Panc1 (cell line): ENCODE data around the gene ALLC.

ENCODE experiments used
- POLR2AphosphoS5 ChIP-seq: IDR thresholded peaks from 2 replicates; pipeline ENCODE4 v1.6.1; 2012; ENCODE audit warnings: mild to moderate bottlenecking, low read depth, low read length, moderate library complexity
- SIN3A ChIP-seq: IDR thresholded peaks from 2 replicates; pipeline ENCODE4 v1.6.1; 2012; ENCODE audit warnings: low read depth, mild to moderate bottlenecking, low read length, moderate library complexity, borderline replicate concordance; ENCODE audit not compliant: insufficient read depth
- TF ChIP-seq, protein P1 (sequence below): fragments of 450-650 bp; IDR thresholded peaks from 2 replicates; pipeline ENCODE4 v1.5.1; 2017; ENCODE audit warnings: mild to moderate bottlenecking
- TF ChIP-seq, protein P2 (sequence below), 2 experiments: IDR thresholded peaks; 2 replicates each; pipeline ENCODE4 v1.6.1; 2011 to 2012; ENCODE audit warnings: low read depth in 2 of 2, control low read depth in 1 of 2, low read length in 1 of 2, mild to moderate bottlenecking in 1 of 2, moderate library complexity in 1 of 2; ENCODE audit not compliant: insufficient read depth in 1 of 2

DNA sequence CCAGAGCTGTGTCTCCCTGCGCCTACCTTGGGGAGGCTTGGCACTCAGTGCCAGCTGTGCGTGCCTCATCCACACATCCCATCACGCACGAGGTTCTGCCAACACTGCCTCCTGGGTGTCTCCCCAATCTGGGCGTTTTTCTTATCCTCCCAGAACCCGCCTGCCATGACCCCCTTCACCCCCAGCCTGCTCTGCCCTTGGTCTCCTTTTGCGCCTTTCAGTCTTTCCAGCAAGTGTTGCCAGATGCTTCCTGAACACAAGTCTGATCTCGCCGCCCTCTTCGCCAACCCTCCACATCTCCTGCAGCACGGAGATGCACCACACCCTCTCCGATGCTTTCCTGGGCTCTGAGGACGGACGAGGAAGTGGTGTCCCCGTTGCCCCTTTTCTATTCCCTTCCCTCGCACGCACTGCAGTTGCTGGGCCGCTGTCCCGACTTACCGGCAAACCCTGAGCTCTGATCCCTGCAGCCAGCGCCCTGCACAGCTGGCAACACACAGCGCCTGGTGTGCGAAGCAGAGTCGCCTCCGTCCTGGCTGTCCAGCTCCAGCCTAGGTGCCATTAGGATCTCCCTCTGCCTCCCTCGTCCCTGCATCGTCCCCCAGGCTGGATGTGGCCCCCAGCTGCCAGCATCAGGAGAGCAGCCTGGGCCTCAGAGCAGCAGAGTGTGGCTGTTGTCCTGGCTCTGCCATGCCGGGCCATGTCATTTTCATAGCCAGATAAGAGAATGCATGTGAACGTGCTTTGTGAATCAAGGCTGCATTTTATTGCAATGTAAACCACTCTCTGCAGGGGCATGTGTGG lies 22.6 kb upstream of the ALLC start:
- TF ChIP-seq, protein P1, sequence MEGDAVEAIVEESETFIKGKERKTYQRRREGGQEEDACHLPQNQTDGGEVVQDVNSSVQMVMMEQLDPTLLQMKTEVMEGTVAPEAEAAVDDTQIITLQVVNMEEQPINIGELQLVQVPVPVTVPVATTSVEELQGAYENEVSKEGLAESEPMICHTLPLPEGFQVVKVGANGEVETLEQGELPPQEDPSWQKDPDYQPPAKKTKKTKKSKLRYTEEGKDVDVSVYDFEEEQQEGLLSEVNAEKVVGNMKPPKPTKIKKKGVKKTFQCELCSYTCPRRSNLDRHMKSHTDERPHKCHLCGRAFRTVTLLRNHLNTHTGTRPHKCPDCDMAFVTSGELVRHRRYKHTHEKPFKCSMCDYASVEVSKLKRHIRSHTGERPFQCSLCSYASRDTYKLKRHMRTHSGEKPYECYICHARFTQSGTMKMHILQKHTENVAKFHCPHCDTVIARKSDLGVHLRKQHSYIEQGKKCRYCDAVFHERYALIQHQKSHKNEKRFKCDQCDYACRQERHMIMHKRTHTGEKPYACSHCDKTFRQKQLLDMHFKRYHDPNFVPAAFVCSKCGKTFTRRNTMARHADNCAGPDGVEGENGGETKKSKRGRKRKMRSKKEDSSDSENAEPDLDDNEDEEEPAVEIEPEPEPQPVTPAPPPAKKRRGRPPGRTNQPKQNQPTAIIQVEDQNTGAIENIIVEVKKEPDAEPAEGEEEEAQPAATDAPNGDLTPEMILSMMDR: no peak
- TF ChIP-seq, protein P2, sequence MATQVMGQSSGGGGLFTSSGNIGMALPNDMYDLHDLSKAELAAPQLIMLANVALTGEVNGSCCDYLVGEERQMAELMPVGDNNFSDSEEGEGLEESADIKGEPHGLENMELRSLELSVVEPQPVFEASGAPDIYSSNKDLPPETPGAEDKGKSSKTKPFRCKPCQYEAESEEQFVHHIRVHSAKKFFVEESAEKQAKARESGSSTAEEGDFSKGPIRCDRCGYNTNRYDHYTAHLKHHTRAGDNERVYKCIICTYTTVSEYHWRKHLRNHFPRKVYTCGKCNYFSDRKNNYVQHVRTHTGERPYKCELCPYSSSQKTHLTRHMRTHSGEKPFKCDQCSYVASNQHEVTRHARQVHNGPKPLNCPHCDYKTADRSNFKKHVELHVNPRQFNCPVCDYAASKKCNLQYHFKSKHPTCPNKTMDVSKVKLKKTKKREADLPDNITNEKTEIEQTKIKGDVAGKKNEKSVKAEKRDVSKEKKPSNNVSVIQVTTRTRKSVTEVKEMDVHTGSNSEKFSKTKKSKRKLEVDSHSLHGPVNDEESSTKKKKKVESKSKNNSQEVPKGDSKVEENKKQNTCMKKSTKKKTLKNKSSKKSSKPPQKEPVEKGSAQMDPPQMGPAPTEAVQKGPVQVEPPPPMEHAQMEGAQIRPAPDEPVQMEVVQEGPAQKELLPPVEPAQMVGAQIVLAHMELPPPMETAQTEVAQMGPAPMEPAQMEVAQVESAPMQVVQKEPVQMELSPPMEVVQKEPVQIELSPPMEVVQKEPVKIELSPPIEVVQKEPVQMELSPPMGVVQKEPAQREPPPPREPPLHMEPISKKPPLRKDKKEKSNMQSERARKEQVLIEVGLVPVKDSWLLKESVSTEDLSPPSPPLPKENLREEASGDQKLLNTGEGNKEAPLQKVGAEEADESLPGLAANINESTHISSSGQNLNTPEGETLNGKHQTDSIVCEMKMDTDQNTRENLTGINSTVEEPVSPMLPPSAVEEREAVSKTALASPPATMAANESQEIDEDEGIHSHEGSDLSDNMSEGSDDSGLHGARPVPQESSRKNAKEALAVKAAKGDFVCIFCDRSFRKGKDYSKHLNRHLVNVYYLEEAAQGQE (IDR thresholded peaks at IDR 0.05; ENCODE audit: insufficient read depth in 1 of 2, low read depth in 2 of 2, low read length in 1 of 2): no peak
- TF ChIP-seq POLR2AphosphoS5: no peak
- TF ChIP-seq SIN3A: no peak
